GM12878 (cell line): Measurements from ENCODE around the gene PIP5K1A. TPM values are rescaled to one million over a fixed set of nuclear protein-coding genes. Genes with fewer than 3 reads are reported as not detected.

Source experiments
- ATAC-seq: fragments of 200-7000 bp; cut with Tn5 transposase; 3 replicates; pipeline ENCODE4 v1.9.1; 2020; ENCODE audit warnings: mild to moderate bottlenecking, moderate library complexity
- BruUV-seq: library from RNA; stranded (reverse); fragments of 400-500 nt; replicated peaks from 2 replicates; lab custom pipeline; 2021; lab: Mats Ljungman, UMichigan
- CTCF ChIA-PET: fragments of 300-600 bp; sonication (Branson Sonifier 250); formaldehyde crosslinking; extraction: SDS; loops from one replicate; lab custom pipeline; 2021; ENCODE audit warnings: inconsistent platforms; lab: Yijun Ruan, JAX
- POLR2A ChIA-PET: fragments of 350-600 bp; formaldehyde crosslinking; extraction: SDS; loops from one replicate; lab custom pipeline; 2021; ENCODE audit warnings: inconsistent platforms; lab: Charles Lee
- RAD21 ChIA-PET: fragments of 300-600 bp; sonication (Branson Sonifier 250); formaldehyde crosslinking; loops from one replicate; lab custom pipeline; 2023; ENCODE audit warnings: antibody characterized with exemption; ENCODE audit not compliant: unreplicated experiment; lab: Charles Lee
- SMC1A ChIA-PET: fragments of 300-600 bp; sonication (Branson Sonifier 250); formaldehyde crosslinking; loops from one replicate; lab custom pipeline; 2023; ENCODE audit not compliant: unreplicated experiment, uncharacterized antibody; lab: Charles Lee
- DNase-seq: peaks from one replicate; pipeline ENCODE4 v3.0.0-alpha.2; 2011; ENCODE audit warnings: low read depth, low spot score
- FAIRE-seq: peaks from 3 replicates; lab custom pipeline; 2011; peaks lifted over from hg19 to GRCh38; lab: Jason Lieb, UNC
- H2AFZ ChIP-seq: 2 replicates; pipeline ENCODE4 v1.6.0; 2011; ENCODE audit warnings: low read depth, low read length, control low read depth; ENCODE audit not compliant: control insufficient read depth
- H3K27ac ChIP-seq: 2 replicates; pipeline ENCODE4 v1.5.1; 2011; ENCODE audit warnings: control low read depth; ENCODE audit not compliant: control insufficient read depth, insufficient read depth
- H3K27me3 ChIP-seq, 2 experiments: replicated peaks in 1 of 2; 2 replicates each; pipeline versions ENCODE4 v1.6.0 to v1.6.1; 2011; ENCODE audit warnings: low read length in 1 of 2; ENCODE audit not compliant: control insufficient read depth in 2 of 2, insufficient read depth in 2 of 2
- H3K36me3 ChIP-seq, 2 experiments: 2 replicates each; pipeline ENCODE4 v1.5.1; 2011; ENCODE audit warnings: low read length in 1 of 2; ENCODE audit not compliant: control insufficient read depth in 2 of 2, insufficient read depth in 2 of 2
- H3K4me1 ChIP-seq: 2 replicates; pipeline ENCODE4 v1.6.1; 2011; ENCODE audit warnings: mild to moderate bottlenecking, low read length, moderate library complexity, mixed read lengths; ENCODE audit not compliant: control insufficient read depth, insufficient read depth
- H3K4me2 ChIP-seq: 2 replicates; pipeline ENCODE4 v1.6.0; 2011; ENCODE audit warnings: control low read depth; ENCODE audit not compliant: control insufficient read depth, insufficient read depth
- H3K4me3 ChIP-seq: fragments of 200-600 bp; sonication (generic); 2 replicates; pipeline ENCODE4 v1.5.1; 2016
- H3K79me2 ChIP-seq: 2 replicates; pipeline ENCODE4 v1.6.0; 2011; ENCODE audit warnings: low read length; ENCODE audit not compliant: control insufficient read depth, insufficient read depth
- H3K9ac ChIP-seq: 2 replicates; pipeline ENCODE4 v1.8.0; 2011; ENCODE audit warnings: low read length, control low read depth, mixed read lengths; ENCODE audit not compliant: control insufficient read depth, insufficient read depth
- H3K9me3 ChIP-seq: replicated peaks from 3 replicates; pipeline ENCODE4 v1.5.1; 2011; ENCODE audit warnings: mild to moderate bottlenecking, low read length; ENCODE audit not compliant: control insufficient read depth, insufficient read depth
- H4K20me1 ChIP-seq: 2 replicates; pipeline ENCODE4 v1.6.0; 2011; ENCODE audit not compliant: control insufficient read depth, insufficient read depth
- BCL11A ChIP-seq: IDR thresholded peaks from 2 replicates; pipeline ENCODE4 v1.6.1; 2011; ENCODE audit warnings: low read depth, low read length
- BRCA1 ChIP-seq: IDR thresholded peaks from 2 replicates; pipeline ENCODE4 v1.6.1; 2011; ENCODE audit warnings: low read depth, low read length, improper control_type of control experiment
- CREM ChIP-seq: IDR thresholded peaks from 2 replicates; pipeline ENCODE4 v1.6.1; 2014; ENCODE audit warnings: antibody characterized with exemption, low read depth
- CTCF ChIP-seq, 3 experiments: IDR thresholded peaks in 2 of 3; conservative IDR thresholded peaks in 1 of 3; 2 replicates each; pipeline ENCODE4 v1.5.1; 2011; ENCODE audit warnings: low read depth in 3 of 3, low read length in 3 of 3, mild to moderate bottlenecking in 3 of 3, control low read depth in 2 of 3, moderate library complexity in 2 of 3, inconsistent platforms in 1 of 3, mixed read lengths in 1 of 3; ENCODE audit not compliant: control insufficient read depth in 2 of 3, insufficient read depth in 1 of 3; ENCODE audit errors: extremely low read depth in 1 of 3
- ESRRA ChIP-seq: IDR thresholded peaks from 2 replicates; pipeline ENCODE4 v1.6.1; 2012; ENCODE audit warnings: mild to moderate bottlenecking, low read length, improper control_type of control experiment
- FOXK2 ChIP-seq: fragments of 450-650 bp; IDR thresholded peaks from 2 replicates; pipeline ENCODE4 v1.6.1; 2017; ENCODE audit warnings: mild to moderate bottlenecking, moderate library complexity
- HSF1 ChIP-seq: fragments of 150-350 bp; IDR thresholded peaks from 2 replicates; pipeline ENCODE4 v1.6.1; 2014; ENCODE audit warnings: mild to moderate bottlenecking, low read depth, low read length
- IRF3 ChIP-seq: fragments of 450-650 bp; IDR thresholded peaks from 2 replicates; pipeline ENCODE4 v1.6.1; 2014; ENCODE audit warnings: mild to moderate bottlenecking
- IRF5 ChIP-seq: fragments of 450-650 bp; IDR thresholded peaks from 2 replicates; pipeline ENCODE4 v1.6.1; 2017; ENCODE audit warnings: borderline replicate concordance
- KDM1A ChIP-seq: fragments of 200-600 bp; sonication (generic); IDR thresholded peaks from 2 replicates; pipeline ENCODE4 v1.6.1; 2016; ENCODE audit warnings: borderline replicate concordance
- NFIC ChIP-seq: IDR thresholded peaks from 2 replicates; pipeline ENCODE4 v1.6.1; 2012; ENCODE audit warnings: low read depth, mild to moderate bottlenecking, inconsistent platforms, low read length, moderate library complexity
- PKNOX1 ChIP-seq: fragments of 450-650 bp; IDR thresholded peaks from 2 replicates; pipeline ENCODE4 v1.6.1; 2016; ENCODE audit warnings: mild to moderate bottlenecking
- POLR2A ChIP-seq: IDR thresholded peaks from 2 replicates; pipeline ENCODE4 v1.6.1; 2011; ENCODE audit warnings: low read depth, mild to moderate bottlenecking, low read length
- RELB ChIP-seq: fragments of 450-650 bp; IDR thresholded peaks from 2 replicates; pipeline ENCODE4 v1.6.1; 2017; ENCODE audit warnings: low read depth, mild to moderate bottlenecking, moderate library complexity
- SUPT20H ChIP-seq: IDR thresholded peaks from 2 replicates; pipeline ENCODE4 v1.6.1; 2011; ENCODE audit warnings: low read depth, mild to moderate bottlenecking, low read length, moderate library complexity, borderline replicate concordance; ENCODE audit not compliant: control insufficient read depth
- TCF7 ChIP-seq: IDR thresholded peaks from 2 replicates; pipeline ENCODE4 v1.6.1; 2014; ENCODE audit warnings: antibody characterized with exemption, borderline replicate concordance
- WGBS: methylation state at CpG from one replicate; pipeline ENCODE4 v1.1.6; 2016; ENCODE audit warnings: low lambda C conversion rate; ENCODE audit not compliant: insufficient replicate concordance, insufficient coverage; ENCODE audit errors: missing lambda C conversion rate; 5-methylcytosine and 5-hydroxymethylcytosine counted together
- in situ Hi-C: fragments of 300-500 bp; cut with MboI; formaldehyde crosslinking; loops from 9 replicates; pipeline ENCODE4 v1.14.3; 2018; ENCODE audit warnings: mixed read lengths
- intact Hi-C: fragments of 100-400 bp; cut with micrococcal nuclease; formaldehyde crosslinking; loops from one replicate; pipeline ENCODE4 v1.14.2; 2022; ENCODE audit not compliant: unreplicated experiment
- polyA plus RNA-seq, 11 experiments: library from polyadenylated mRNA; depleted of rRNA in 4 of 11; unstranded in 6 of 11; stranded (reverse) in 5 of 11; fragments of >200 nt; fragmentation: Nextera tagmentation in 4 of 11; fragmentation: Illumina TruSeq in 1 of 11; extraction: Ambion mirVana in 4 of 11; extraction: Trizol in 1 of 11; gene quantifications; 1 replicate in 1 of 11; 2 replicates in 10 of 11; pipeline versions ENCODE4 v1.2.1 to v1.2.3, GENCODE V29; 2011 to 2016; ENCODE audit warnings: inconsistent platforms in 2 of 11, missing spikeins in 2 of 11, low read depth in 1 of 11
- total RNA-seq, 4 experiments: library from RNA; depleted of rRNA in 3 of 4; stranded (reverse); fragments of >200 nt in 3 of 4; fragmentation: Illumina TruSeq in 1 of 4; extraction: Trizol in 1 of 4; gene quantifications; 2 replicates each; pipeline versions ENCODE4 v1.2.1 to v1.2.3, GENCODE V29; 2013 to 2021

The PIP5K1A gene
- total and polyA plus RNA-seq, 10 of the 15 experiments (the other 5 are each of a cell fraction or from before 2014, with no cell fraction given), result 4.5 to 114 (median 51.5) TPM

GRCh38 chr1:151176514-151177045, 21.8 kb upstream of the PIP5K1A start:
- Histone ChIP-seq H3K9me3 (no peaks in the 10 kb centered on the region), H3K4me3 (no peak overlapping the region), H3K27ac (no peak overlapping the region), H4K20me1 (no peaks in the 10 kb centered on the region; the same call in 1 of the 2 replicates), H3K4me2 (no peak overlapping the region), H3K27me3 (no peaks in the 10 kb centered on the region), H3K4me1 (no peaks in the 10 kb centered on the region), H3K79me2 (no peaks in the 10 kb centered on the region), H2AFZ (no peak overlapping the region), H3K36me3 (peaks cover 13 to 19% of the 10 kb centered on the region in 2 experiments; a peak in 3 of 4 replicates), H3K9ac (no peak overlapping the region)
- intact Hi-C loops, result no loop called here
- in situ Hi-C loops, result no loop called here
- POLR2A ChIA-PET, result no interaction called here
- RAD21 ChIA-PET, result interaction anchor here (1.0 kb wide), 1 partner anchor 13 kb away, joined by 3 read pairs; the partner anchor contains the start of gene VPS72
- DNase-seq (no peak), ATAC-seq (no peak), FAIRE-seq (no peak)
- SMC1A ChIA-PET, result interaction anchor here (0.7 to 1.2 kb wide), 4 partner anchors 15 to 579 kb away, joined by 3 to 5 read pairs (median 3); no protein-coding TSS in a partner anchor
- 97% methylated on average over 17 of the region's 17 CpGs for WGBS
- CTCF ChIA-PET, result interaction anchor here (1.0 to 2.7 kb wide), 3 partner anchors 20 to 77 kb away, joined by 3 to 11 read pairs (median 4); partner anchors contain the start of gene TNFAIP8L2
- BruUV-seq, result no TSS peak
- no peak for TF ChIP-seq SUPT20H
- no peak for TF ChIP-seq IRF5
- TF ChIP-seq BCL11A, result no peak
- no peak for TF ChIP-seq IRF3
- no peak for TF ChIP-seq PKNOX1
- no peak for TF ChIP-seq FOXK2
- no peak for TF ChIP-seq TCF7
- no peak for TF ChIP-seq KDM1A
- TF ChIP-seq CTCF (IDR thresholded peaks at IDR 0.05 in 2 of 3, conservative IDR thresholded peaks at IDR 0.05 in 1 of 3; ENCODE audit: control insufficient read depth in 2 of 3, extremely low read depth in 1 of 3, insufficient read depth in 1 of 3, low read depth in 3 of 3, low read length in 3 of 3), result no peak
- no peak for TF ChIP-seq CREM
- no peak for TF ChIP-seq ESRRA
- TF ChIP-seq POLR2A, result no peak
- no peak for TF ChIP-seq RELB
- TF ChIP-seq NFIC, result no peak
- TF ChIP-seq HSF1, result no peak
- no peak for TF ChIP-seq BRCA1
